ENCODE data around the gene AGPAT4.

DNA sequence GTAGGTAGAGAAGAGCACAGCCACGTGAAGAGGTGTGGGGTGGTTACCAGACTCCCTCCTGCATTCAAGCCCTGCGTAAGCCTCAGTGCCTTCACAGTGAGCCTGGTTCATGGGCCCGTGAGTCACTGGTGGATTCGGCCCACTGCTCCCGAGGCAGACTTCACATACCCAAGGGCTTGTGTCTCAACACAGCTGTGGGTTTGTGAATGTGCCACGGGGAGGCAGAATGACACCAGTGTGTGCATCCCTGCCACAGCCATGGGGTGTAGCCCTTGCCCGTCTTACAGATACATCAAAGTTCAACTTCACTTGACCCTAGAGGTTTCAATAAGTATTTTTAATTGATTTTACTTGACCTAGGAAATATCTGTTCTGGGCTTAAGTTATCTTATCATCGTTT is 173.8 kb downstream of the AGPAT4 start:
- TF ChIP-seq, protein P1, sequence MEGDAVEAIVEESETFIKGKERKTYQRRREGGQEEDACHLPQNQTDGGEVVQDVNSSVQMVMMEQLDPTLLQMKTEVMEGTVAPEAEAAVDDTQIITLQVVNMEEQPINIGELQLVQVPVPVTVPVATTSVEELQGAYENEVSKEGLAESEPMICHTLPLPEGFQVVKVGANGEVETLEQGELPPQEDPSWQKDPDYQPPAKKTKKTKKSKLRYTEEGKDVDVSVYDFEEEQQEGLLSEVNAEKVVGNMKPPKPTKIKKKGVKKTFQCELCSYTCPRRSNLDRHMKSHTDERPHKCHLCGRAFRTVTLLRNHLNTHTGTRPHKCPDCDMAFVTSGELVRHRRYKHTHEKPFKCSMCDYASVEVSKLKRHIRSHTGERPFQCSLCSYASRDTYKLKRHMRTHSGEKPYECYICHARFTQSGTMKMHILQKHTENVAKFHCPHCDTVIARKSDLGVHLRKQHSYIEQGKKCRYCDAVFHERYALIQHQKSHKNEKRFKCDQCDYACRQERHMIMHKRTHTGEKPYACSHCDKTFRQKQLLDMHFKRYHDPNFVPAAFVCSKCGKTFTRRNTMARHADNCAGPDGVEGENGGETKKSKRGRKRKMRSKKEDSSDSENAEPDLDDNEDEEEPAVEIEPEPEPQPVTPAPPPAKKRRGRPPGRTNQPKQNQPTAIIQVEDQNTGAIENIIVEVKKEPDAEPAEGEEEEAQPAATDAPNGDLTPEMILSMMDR (IDR thresholded peaks at IDR 0.05; ENCODE audit: low read length): no peak
- TF ChIP-seq EZH2 (optimal IDR thresholded peaks at IDR 0.05; ENCODE audit: low read depth, low read length): no peak
